H1 (cell line): ENCODE data around the gene AGAP1. TPM values are rescaled to one million over a fixed set of nuclear protein-coding genes. Genes with fewer than 3 reads are reported as not detected.

Experiments used
- CTCF ChIA-PET: fragments of 300-600 bp; sonication (Branson Sonifier 250); formaldehyde crosslinking; loops from one replicate; lab custom pipeline; 2021; ENCODE audit not compliant: partially characterized antibody; lab: Charles Lee
- POLR2A ChIA-PET: fragments of 300-600 bp; sonication (Branson Sonifier 250); formaldehyde crosslinking; loops from one replicate; lab custom pipeline; 2021; ENCODE audit warnings: inconsistent platforms; ENCODE audit not compliant: partially characterized antibody; lab: Charles Lee
- DNase-seq, 2 experiments: peaks; one replicate each; pipeline versions ENCODE4 v3.0.0 to v3.0.0-alpha.2; 2010 to 2022; ENCODE audit warnings: low spot score in 2 of 2, low read depth in 1 of 2, mixed read lengths in 1 of 2
- FAIRE-seq: peaks from 2 replicates; lab custom pipeline; 2011; peaks lifted over from hg19 to GRCh38; lab: Jason Lieb, UNC
- H2AFZ ChIP-seq: 2 replicates; pipeline ENCODE4 v1.8.1; 2012; ENCODE audit warnings: low read length, inconsistent platforms
- H2AK5ac ChIP-seq: 2 replicates; pipeline ENCODE4 v1.6.1; 2013; ENCODE audit warnings: low read depth, low read length
- H2BK120ac ChIP-seq: replicated peaks from 2 replicates; pipeline ENCODE3; 2013; ENCODE audit warnings: low read depth, low read length, inconsistent platforms
- H2BK12ac ChIP-seq: 2 replicates; pipeline ENCODE4 v1.6.1; 2013; ENCODE audit warnings: low read depth, low read length
- H2BK15ac ChIP-seq: 2 replicates; pipeline ENCODE4 v1.6.1; 2013; ENCODE audit warnings: low read length
- H2BK20ac ChIP-seq: 2 replicates; pipeline ENCODE4 v1.6.1; 2013; ENCODE audit warnings: low read length
- H2BK5ac ChIP-seq: 2 replicates; pipeline ENCODE4 v1.6.1; 2013; ENCODE audit warnings: low read depth, low read length
- H3K14ac ChIP-seq: 2 replicates; pipeline ENCODE4 v1.6.1; 2013; ENCODE audit warnings: inconsistent platforms; ENCODE audit not compliant: insufficient read length
- H3K18ac ChIP-seq: 2 replicates; pipeline ENCODE4 v1.6.1; 2013; ENCODE audit warnings: low read length; ENCODE audit errors: extremely low read depth
- H3K23ac ChIP-seq: 2 replicates; pipeline ENCODE4 v1.6.1; 2013; ENCODE audit warnings: inconsistent platforms; ENCODE audit not compliant: insufficient read length
- H3K23me2 ChIP-seq: 2 replicates; pipeline ENCODE4 v1.6.1; 2013; ENCODE audit warnings: low read depth, low read length
- H3K27ac ChIP-seq: 2 replicates; pipeline ENCODE4 v1.6.1; 2011; ENCODE audit warnings: low read depth, low read length, inconsistent platforms
- H3K27me3 ChIP-seq, 4 experiments: replicated peaks in 1 of 4; 1 replicate in 1 of 4; 2 replicates in 3 of 4; pipeline versions ENCODE4 v1.6.1 to v1.8.1; 2011 to 2013; ENCODE audit warnings: low read length in 3 of 4, mild to moderate bottlenecking in 3 of 4, inconsistent platforms in 2 of 4, mixed read lengths in 2 of 4, moderate library complexity in 1 of 4; ENCODE audit not compliant: control insufficient read depth in 3 of 4, insufficient read depth in 3 of 4; ENCODE audit errors: extremely low read depth in 1 of 4
- H3K36me3 ChIP-seq, 4 experiments: 2 replicates each; pipeline versions ENCODE4 v1.6.1 to v1.8.1; 2011 to 2013; ENCODE audit warnings: mild to moderate bottlenecking in 4 of 4, low read length in 3 of 4, moderate library complexity in 2 of 4, control low read depth in 1 of 4, inconsistent platforms in 1 of 4; ENCODE audit not compliant: insufficient read depth in 4 of 4, control insufficient read depth in 2 of 4
- H3K4ac ChIP-seq: replicated peaks from 2 replicates; pipeline ENCODE3; 2013; ENCODE audit warnings: low read length, low read depth, mixed read lengths, inconsistent platforms; ENCODE audit not compliant: insufficient read length
- H3K4me1 ChIP-seq, 4 experiments: replicated peaks in 1 of 4; 1 replicate in 1 of 4; 2 replicates in 3 of 4; pipeline versions ENCODE4 v1.6.1 to v1.8.1; 2011 to 2013; ENCODE audit warnings: low read length in 3 of 4, inconsistent platforms in 2 of 4, mixed read lengths in 1 of 4; ENCODE audit not compliant: insufficient read depth in 4 of 4, control insufficient read depth in 3 of 4
- H3K4me2 ChIP-seq, 2 experiments: 2 replicates each; pipeline versions ENCODE4 v1.6.1 to v1.8.1; 2011 to 2013; ENCODE audit warnings: low read depth in 2 of 2, low read length in 2 of 2, control low read depth in 1 of 2, inconsistent platforms in 1 of 2, mild to moderate bottlenecking in 1 of 2; ENCODE audit not compliant: insufficient read depth in 1 of 2
- H3K4me3 ChIP-seq, 4 experiments: fragments of 200-600, 300-600 bp in 1 of 4; sonication (generic), shearing (Covaris generic), sonication (Bioruptor Twin) in 1 of 4; 2 replicates each; pipeline versions ENCODE4 v1.5.1 to v1.8.1; 2011 to 2016; ENCODE audit warnings: low read length in 4 of 4, low read depth in 3 of 4, control low read depth in 2 of 4, inconsistent platforms in 2 of 4, mild to moderate bottlenecking in 2 of 4, mixed read lengths in 1 of 4, moderate library complexity in 1 of 4; ENCODE audit not compliant: insufficient read depth in 2 of 4; ENCODE audit errors: extremely low read depth in 1 of 4
- H3K56ac ChIP-seq: replicated peaks from 2 replicates; pipeline ENCODE3; 2013; ENCODE audit warnings: low read depth, mild to moderate bottlenecking, mixed read lengths, low read length, inconsistent platforms; ENCODE audit not compliant: insufficient read length
- H3K79me1 ChIP-seq: 2 replicates; pipeline ENCODE4 v1.6.1; 2013; ENCODE audit warnings: low read depth, low read length, control low read depth
- H3K79me2 ChIP-seq, 2 experiments: 2 replicates each; pipeline versions ENCODE4 v1.6.1 to v1.8.1; 2012 to 2013; ENCODE audit warnings: low read length in 2 of 2, mild to moderate bottlenecking in 2 of 2, inconsistent platforms in 1 of 2; ENCODE audit not compliant: insufficient read depth in 2 of 2, control insufficient read depth in 1 of 2
- H3K9ac ChIP-seq, 4 experiments: replicated peaks in 1 of 4; 1 replicate in 1 of 4; 2 replicates in 3 of 4; pipeline versions ENCODE4 v1.6.1 to v1.8.1; 2011 to 2013; ENCODE audit warnings: low read depth in 3 of 4, low read length in 3 of 4, control low read depth in 2 of 4, mild to moderate bottlenecking in 2 of 4, moderate library complexity in 2 of 4, inconsistent platforms in 1 of 4; ENCODE audit errors: extremely low read depth in 1 of 4
- H3K9me3 ChIP-seq, 2 experiments: 2 replicates each; pipeline versions ENCODE4 v1.6.1 to v1.8.1; 2012 to 2013; ENCODE audit warnings: mild to moderate bottlenecking in 2 of 2, moderate library complexity in 2 of 2, control low read depth in 1 of 2, inconsistent platforms in 1 of 2, low read depth in 1 of 2, low read length in 1 of 2, mixed read lengths in 1 of 2; ENCODE audit not compliant: insufficient read depth in 2 of 2
- H4K20me1 ChIP-seq, 2 experiments: replicated peaks in 1 of 2; 2 replicates each; pipeline versions ENCODE3 to v1.8.1; 2011 to 2013; ENCODE audit warnings: inconsistent platforms in 2 of 2, low read length in 2 of 2, mild to moderate bottlenecking in 1 of 2; ENCODE audit not compliant: insufficient read depth in 2 of 2, control insufficient read depth in 1 of 2
- H4K5ac ChIP-seq: 2 replicates; pipeline ENCODE4 v1.6.1; 2013; ENCODE audit warnings: low read length, low read depth, mixed read lengths, inconsistent platforms; ENCODE audit not compliant: insufficient read length
- H4K8ac ChIP-seq: 2 replicates; pipeline ENCODE4 v1.8.0; 2013; ENCODE audit warnings: mild to moderate bottlenecking, moderate library complexity, low read length, inconsistent platforms; ENCODE audit not compliant: insufficient read depth; ENCODE audit errors: extremely low read depth
- H4K91ac ChIP-seq: replicated peaks from 2 replicates; pipeline ENCODE3; 2013; ENCODE audit warnings: low read length, mixed read lengths, inconsistent platforms; ENCODE audit not compliant: insufficient read length
- HDAC2 ChIP-seq, 2 experiments: fragments of 300-600 bp in 1 of 2; sonication (generic) in 1 of 2; IDR thresholded peaks; 2 replicates each; pipeline ENCODE4 v1.6.1; 2011 to 2012; ENCODE audit warnings: low read depth in 2 of 2, low read length in 2 of 2, mild to moderate bottlenecking in 2 of 2, moderate library complexity in 2 of 2, borderline replicate concordance in 1 of 2, inconsistent platforms in 1 of 2
- RXRA ChIP-seq: IDR thresholded peaks from 2 replicates; pipeline ENCODE4 v1.6.1; 2011; ENCODE audit warnings: low read depth, mild to moderate bottlenecking, low read length, moderate library complexity; ENCODE audit not compliant: insufficient read depth
- SRF ChIP-seq: IDR thresholded peaks from 2 replicates; pipeline ENCODE4 v1.6.1; 2011; ENCODE audit warnings: mild to moderate bottlenecking, low read depth, low read length, moderate library complexity
- ZNF274 ChIP-seq: IDR thresholded peaks from 2 replicates; pipeline ENCODE4 v1.7.0; 2012; ENCODE audit warnings: low read length, borderline replicate concordance; ENCODE audit errors: extremely low read depth
- WGBS, 2 experiments: shearing (Covaris generic) in 1 of 2; methylation state at CpG; one replicate each; pipeline versions ENCODE4 v1.1.6 to v1.1.7; 2013 to 2015; ENCODE audit warnings: low lambda C conversion rate in 2 of 2, mixed read lengths in 2 of 2, inconsistent platforms in 1 of 2, low coverage in 1 of 2, missing lambda C conversion rate in 1 of 2; ENCODE audit not compliant: insufficient replicate concordance in 2 of 2, insufficient coverage in 1 of 2, insufficient read length in 1 of 2; ENCODE audit errors: extremely low coverage in 1 of 2, missing lambda C conversion rate in 1 of 2; 5-methylcytosine and 5-hydroxymethylcytosine counted together
- polyA plus RNA-seq, 7 experiments: library from polyadenylated mRNA; depleted of rRNA in 3 of 7; stranded (reverse) in 5 of 7; unstranded in 2 of 7; fragments of >200 nt in 5 of 7; fragments of 200-250 nt in 2 of 7; gene quantifications; 1 replicate in 5 of 7; 2 replicates in 1 of 7; 4 replicates in 1 of 7; pipeline versions ENCODE4 v1.2.1 to v1.2.3, GENCODE V29; 2011 to 2013; ENCODE audit warnings: missing spikeins in 2 of 7, mixed read lengths in 2 of 7
- total RNA-seq: library from RNA; stranded (reverse); fragmentation: NEBNext Ultra II Directional; extraction: Animal tissue kit (Norgen Biotek cat#: 25700); gene quantifications from 2 replicates; pipeline ENCODE4 v1.2.1, GENCODE V29; 2021
- TF ChIP-seq, protein P1 (sequence below): IDR thresholded peaks from 2 replicates; pipeline ENCODE4 v1.6.1; 2012; ENCODE audit warnings: low read length, inconsistent platforms
- TF ChIP-seq, protein P2 (sequence below): IDR thresholded peaks from 2 replicates; pipeline ENCODE4 v1.6.1; 2012; ENCODE audit warnings: inconsistent platforms

AGAP1 gene
- total and polyA plus RNA-seq, 2 of the 8 experiments (the other 6 are each of a cell fraction or from before 2014, with no cell fraction given): 18.1 to 39.4 TPM

DNA sequence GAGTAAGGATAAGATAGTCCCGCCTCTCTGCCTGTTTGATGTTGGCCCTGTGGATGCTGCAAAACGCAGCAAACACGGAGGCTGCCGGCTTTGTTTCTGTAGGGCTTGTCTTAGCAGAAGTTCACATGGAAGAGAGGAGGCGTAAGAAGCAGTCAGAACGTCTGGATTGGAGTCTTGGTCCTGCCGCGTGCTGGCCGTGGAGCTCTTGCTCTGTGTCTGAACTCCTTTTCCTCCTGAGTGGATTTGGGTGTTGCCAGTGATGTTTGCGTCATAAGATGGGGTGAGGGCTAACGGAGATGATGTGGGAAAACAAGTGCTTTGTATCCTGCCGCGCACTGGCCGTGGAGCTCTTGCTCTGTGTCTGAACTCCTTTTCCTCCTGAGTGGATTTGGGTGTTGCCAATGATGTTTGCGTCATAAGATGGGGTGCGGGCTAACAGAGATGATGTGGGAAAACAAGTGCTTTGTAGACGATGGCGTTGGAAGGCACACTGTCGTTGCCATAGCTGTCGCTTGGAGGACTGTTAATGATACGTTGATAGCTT lies 240.9 kb downstream of the AGAP1 start:
- ChIA-PET CTCF (interaction anchor here (1.0 to 4.9 kb wide), 8 partner anchors 8 to 183 kb away, joined by 3 to 23 read pairs (median 4); no protein-coding TSS in a partner anchor), POLR2A (no interaction called here)
- Histone ChIP-seq H2AFZ (no peak overlapping the region), H3K4me3 (no peak overlapping the region), H3K9ac (no peak overlapping the region), H3K9me3 (no peaks in the 10 kb centered on the region), H3K4me2 (no peak overlapping the region), H2BK12ac (no peak overlapping the region), H2BK15ac (no peak overlapping the region), H3K27ac (no peak overlapping the region), H4K5ac (no peak overlapping the region), H3K27me3 (no peaks in the 10 kb centered on the region), H3K23me2 (no peaks in the 10 kb centered on the region), H2BK120ac (no peak overlapping the region), H3K23ac (no peak overlapping the region), H4K8ac (no peak overlapping the region), H3K79me1 (peaks cover 5% of the 10 kb centered on the region; the same call in 1 of the 2 replicates), H3K79me2 (no peaks in the 10 kb centered on the region; a peak in 1 of 4 replicates), H2BK5ac (no peak overlapping the region), H3K4ac (no peak overlapping the region), H4K20me1 (peaks cover 3 to 4% of the 10 kb centered on the region in 2 experiments), H3K14ac (no peak overlapping the region), H3K4me1 (peaks cover 0 to 8% (median 7%) of the 10 kb centered on the region in 4 experiments; a peak in 5 of 7 replicates), H2BK20ac (no peak overlapping the region), H3K56ac (no peak overlapping the region), H4K91ac (no peak overlapping the region), H3K36me3 (no peaks in the 10 kb centered on the region; a peak in 1 of 8 replicates), H3K18ac (no peak overlapping the region), H2AK5ac (no peak overlapping the region)
- FAIRE-seq: no peak
- 91% methylated on average over 18 of the region's 21 CpGs; no CpG with 5 or more reads in 1 of the 2 experiments for WGBS, 2 experiments
- no peak for DNase-seq
- TF ChIP-seq ZNF274: no peak
- TF ChIP-seq, protein P1, sequence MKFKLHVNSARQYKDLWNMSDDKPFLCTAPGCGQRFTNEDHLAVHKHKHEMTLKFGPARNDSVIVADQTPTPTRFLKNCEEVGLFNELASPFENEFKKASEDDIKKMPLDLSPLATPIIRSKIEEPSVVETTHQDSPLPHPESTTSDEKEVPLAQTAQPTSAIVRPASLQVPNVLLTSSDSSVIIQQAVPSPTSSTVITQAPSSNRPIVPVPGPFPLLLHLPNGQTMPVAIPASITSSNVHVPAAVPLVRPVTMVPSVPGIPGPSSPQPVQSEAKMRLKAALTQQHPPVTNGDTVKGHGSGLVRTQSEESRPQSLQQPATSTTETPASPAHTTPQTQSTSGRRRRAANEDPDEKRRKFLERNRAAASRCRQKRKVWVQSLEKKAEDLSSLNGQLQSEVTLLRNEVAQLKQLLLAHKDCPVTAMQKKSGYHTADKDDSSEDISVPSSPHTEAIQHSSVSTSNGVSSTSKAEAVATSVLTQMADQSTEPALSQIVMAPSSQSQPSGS: no peak
- no peak for TF ChIP-seq SRF
- TF ChIP-seq, protein P2, sequence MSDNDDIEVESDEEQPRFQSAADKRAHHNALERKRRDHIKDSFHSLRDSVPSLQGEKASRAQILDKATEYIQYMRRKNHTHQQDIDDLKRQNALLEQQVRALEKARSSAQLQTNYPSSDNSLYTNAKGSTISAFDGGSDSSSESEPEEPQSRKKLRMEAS: no peak
- no peak for TF ChIP-seq HDAC2 (IDR thresholded peaks at IDR 0.05; ENCODE audit: borderline replicate concordance in 1 of 2, low read depth in 2 of 2, low read length in 2 of 2)
- no peak for TF ChIP-seq RXRA
